Cardiac fibroblast (primary cell): ENCODE measurements around the gene DCC.

Experiments
- DNase-seq, 2 donors: peaks; one replicate each; pipeline versions ENCODE4 v3.0.0 to v3.0.0-alpha.2; 2010; ENCODE audit warnings: low read depth in 2 of 2
- H3K4me3 ChIP-seq, 2 donors: replicated peaks in 1 of 2; 1 replicate in 1 of 2; 2 replicates in 1 of 2; pipeline ENCODE4 v1.5.1; 2011; ENCODE audit warnings: low read depth in 2 of 2, low read length in 2 of 2, mild to moderate bottlenecking in 2 of 2, moderate library complexity in 1 of 2
- TF ChIP-seq, protein P1 (sequence below): IDR thresholded peaks from one replicate; pipeline ENCODE4 v1.5.1; 2011; ENCODE audit warnings: low read depth, mild to moderate bottlenecking, low read length, inconsistent platforms

DCC gene

GRCh38 chr18:53117851-53118250 lies 777.9 kb downstream of the DCC start:
- H3K4me3 ChIP-seq = no peak overlapping the region
- TF ChIP-seq, protein P1, sequence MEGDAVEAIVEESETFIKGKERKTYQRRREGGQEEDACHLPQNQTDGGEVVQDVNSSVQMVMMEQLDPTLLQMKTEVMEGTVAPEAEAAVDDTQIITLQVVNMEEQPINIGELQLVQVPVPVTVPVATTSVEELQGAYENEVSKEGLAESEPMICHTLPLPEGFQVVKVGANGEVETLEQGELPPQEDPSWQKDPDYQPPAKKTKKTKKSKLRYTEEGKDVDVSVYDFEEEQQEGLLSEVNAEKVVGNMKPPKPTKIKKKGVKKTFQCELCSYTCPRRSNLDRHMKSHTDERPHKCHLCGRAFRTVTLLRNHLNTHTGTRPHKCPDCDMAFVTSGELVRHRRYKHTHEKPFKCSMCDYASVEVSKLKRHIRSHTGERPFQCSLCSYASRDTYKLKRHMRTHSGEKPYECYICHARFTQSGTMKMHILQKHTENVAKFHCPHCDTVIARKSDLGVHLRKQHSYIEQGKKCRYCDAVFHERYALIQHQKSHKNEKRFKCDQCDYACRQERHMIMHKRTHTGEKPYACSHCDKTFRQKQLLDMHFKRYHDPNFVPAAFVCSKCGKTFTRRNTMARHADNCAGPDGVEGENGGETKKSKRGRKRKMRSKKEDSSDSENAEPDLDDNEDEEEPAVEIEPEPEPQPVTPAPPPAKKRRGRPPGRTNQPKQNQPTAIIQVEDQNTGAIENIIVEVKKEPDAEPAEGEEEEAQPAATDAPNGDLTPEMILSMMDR = no peak
- DNase-seq = no peak

DNA sequence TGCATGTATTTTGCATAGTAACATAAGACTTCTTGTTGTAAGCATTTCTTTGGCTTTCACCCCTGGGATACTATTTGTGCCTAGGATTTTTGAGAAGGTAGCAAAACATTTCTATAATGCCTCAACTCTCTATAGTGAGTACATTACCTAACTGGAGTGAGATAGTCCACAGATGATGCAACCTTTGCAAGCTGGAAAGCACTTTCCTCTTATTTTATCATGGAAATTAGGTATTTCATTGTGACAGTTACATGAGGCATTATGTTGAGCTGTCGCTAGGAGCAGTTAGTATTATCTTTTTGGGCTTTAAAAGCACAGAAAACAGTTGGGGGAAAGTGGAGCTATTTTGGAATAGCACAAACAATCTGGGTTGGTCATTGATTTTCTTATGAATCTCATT lies 786.2 kb downstream of the DCC start:
- no peak overlapping the region for H3K4me3 ChIP-seq
- no peak for DNase-seq
- TF ChIP-seq, protein P1 = no peak

GRCh38 chr18:53131001-53131400 lies 791.0 kb downstream of the DCC start:
- H3K4me3 ChIP-seq = no peak overlapping the region
- no peak for DNase-seq
- TF ChIP-seq, protein P1 = no peak

DNA sequence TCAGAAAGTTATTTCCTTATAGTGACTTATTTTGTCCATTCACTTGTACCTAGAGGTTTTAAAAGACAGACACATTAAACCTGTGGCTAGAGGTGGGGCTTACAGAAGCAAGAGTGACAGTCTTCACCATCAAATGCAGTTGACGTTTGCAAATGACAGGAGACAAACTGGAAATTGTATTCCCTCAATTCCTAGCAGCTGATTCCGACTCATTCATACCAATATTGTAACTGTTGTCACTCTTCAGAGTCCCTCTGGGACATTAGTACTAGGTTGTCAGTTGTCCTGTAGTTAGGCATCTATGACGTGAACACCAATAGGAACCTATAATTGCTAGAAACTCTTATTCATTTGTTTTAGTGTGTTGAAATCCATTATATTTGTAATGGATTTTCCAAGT lies 794.7 kb downstream of the DCC start:
- DNase-seq = no peak
- H3K4me3 ChIP-seq = no peak overlapping the region
- TF ChIP-seq, protein P1 = no peak

GRCh38 chr18:53135654-53136053 lies 795.7 kb downstream of the DCC start:
- TF ChIP-seq, protein P1 = no peak
- H3K4me3 ChIP-seq = no peak overlapping the region
- DNase-seq = no peak

DNA sequence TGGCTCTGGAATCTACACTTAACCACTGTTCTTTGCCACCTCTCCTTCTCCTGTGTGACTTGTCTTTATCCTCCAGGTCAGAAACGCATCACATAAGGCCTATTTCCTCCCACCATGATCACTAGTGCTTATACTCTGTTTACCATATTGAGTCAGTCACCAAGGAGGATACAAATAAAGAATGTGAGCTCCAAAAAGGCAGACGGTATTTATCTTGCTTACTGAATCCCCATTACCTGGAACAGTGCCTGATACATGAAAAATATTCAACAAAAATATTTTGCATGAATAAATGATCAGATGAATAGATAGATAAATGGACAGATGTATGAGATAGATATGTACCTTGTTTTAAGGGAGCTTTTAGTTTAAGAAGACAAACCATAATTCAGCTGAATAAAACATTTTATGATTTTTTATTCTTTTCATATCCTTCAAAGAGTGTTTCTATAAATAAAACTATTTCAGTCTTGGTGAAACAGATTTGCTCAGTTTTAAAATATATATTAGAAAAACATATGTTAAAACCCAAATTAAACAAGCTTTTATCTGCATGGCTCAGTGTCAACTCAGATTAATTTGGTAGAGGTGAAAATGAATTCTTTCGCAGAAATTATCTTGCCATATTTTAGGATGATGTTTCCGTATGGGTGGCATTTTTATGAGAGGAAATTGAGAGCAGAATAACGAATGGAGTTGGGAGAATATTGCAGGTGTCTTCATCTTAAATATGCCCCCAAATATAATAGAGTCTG lies 799.9 kb downstream of the DCC start:
- TF ChIP-seq, protein P1 = no peak
- no peak overlapping the region for H3K4me3 ChIP-seq
- DNase-seq = no peak

- TF ChIP-seq, protein P1 = no peak
- DNase-seq = no peak
- H3K4me3 ChIP-seq = no peak overlapping the region
These were observed 802.0 kb downstream of the DCC start for GRCh38 chr18:53142005-53142404.
